ENCODE results near the gene PLXNA4. TPM values are rescaled to one million over a fixed set of nuclear protein-coding genes. Genes with fewer than 3 reads are reported as not detected.
"Not testable (repeated sequence)": the region's sequence is repeated elsewhere in the genome, so short reads cannot be mapped to it uniquely, and the experiment has no call there.

PLXNA4 gene
- total and polyA plus RNA-seq, 12 donors = 0.83 to 17.0 (median 11.5) TPM

DNA sequence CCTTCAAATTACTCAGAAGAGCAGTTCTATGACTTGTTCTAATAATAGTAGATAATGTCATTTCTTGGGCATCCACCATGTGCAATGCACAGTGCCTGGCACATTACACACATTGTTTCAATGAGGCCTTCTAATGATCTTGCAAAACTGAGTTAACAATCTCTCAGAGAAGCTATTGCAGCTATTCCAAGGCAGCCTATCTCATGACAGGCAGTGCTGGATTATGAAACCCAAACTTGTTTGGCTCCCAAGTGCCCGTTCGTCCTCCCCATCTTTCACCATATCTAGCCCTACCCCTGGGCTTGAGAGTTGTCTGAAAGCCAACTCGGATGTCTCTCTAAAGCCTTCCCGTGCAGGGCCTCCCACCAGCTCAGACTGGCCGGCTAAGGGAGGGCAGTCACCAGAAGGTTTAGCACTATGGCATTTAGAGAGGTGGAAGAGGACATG is 405.1 kb downstream of the PLXNA4 start:
- intact Hi-C loops (cut with DNase I) = no loop called here
- DNase-seq = no peak
- ATAC-seq = peak in 7 of 8 donors; percentile 28 to 73 (median 57)

DNA sequence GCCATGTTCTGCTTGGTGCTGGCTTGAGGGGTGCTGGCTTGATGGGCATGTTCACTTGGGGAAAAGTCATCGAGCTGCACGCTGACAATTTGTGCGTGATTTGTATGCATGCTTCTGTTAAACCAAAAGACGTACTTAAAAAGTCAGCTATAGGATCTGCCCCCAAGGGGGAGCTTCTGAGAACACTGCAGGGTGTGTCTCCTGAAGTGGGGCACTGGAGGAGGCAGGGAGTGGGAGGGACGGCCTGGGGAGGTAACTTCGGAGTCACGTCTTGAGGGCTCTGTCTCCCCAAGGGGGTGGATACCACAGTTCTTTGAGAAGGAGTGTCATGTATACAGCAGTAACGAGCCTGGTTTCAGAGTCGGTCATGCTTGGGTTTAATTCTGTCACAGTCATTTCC is 406.5 kb downstream of the PLXNA4 start:
- Histone ChIP-seq H3K27ac (no peak overlapping the region), H3K9me3 (no peaks in the 10 kb centered on the region), H3K36me3 (peaks cover 0 to 17% (median 0%) of the 10 kb centered on the region in 9 donors), H3K4me1 (peaks cover 0 to 12% (median 0%) of the 10 kb centered on the region in 9 donors), H3K27me3 (no peaks in the 10 kb centered on the region), H3K4me3 (no peak overlapping the region)
- TF ChIP-seq CTCF (IDR thresholded peaks at IDR 0.05) = no peak
- ATAC-seq = no peak
- WGBS, 2 donors = 75% methylated on average over 9 of the region's 9 CpGs
- intact Hi-C loops (cut with DNase I) = no loop called here
- DNase-seq = no peak

More for the DNA sequence above, 405.1 kb downstream of the PLXNA4 start:
- Histone ChIP-seq H3K4me3 (no peak overlapping the region), H3K36me3 (peaks cover 0 to 18% (median 0%) of the 10 kb centered on the region in 9 donors), H3K27me3 (no peaks in the 10 kb centered on the region), H3K4me1 (peaks cover 0 to 12% (median 0%) of the 10 kb centered on the region in 9 donors), H3K9me3 (no peaks in the 10 kb centered on the region), H3K27ac (peak overlapping the region in 1 of 10 donors; percentile 5)
- whole genome bisulfite sequencing, 2 donors = 33 to 53% methylated on average over 5 of the region's 5 CpGs
- TF ChIP-seq CTCF (IDR thresholded peaks at IDR 0.05) = no peak

DNA sequence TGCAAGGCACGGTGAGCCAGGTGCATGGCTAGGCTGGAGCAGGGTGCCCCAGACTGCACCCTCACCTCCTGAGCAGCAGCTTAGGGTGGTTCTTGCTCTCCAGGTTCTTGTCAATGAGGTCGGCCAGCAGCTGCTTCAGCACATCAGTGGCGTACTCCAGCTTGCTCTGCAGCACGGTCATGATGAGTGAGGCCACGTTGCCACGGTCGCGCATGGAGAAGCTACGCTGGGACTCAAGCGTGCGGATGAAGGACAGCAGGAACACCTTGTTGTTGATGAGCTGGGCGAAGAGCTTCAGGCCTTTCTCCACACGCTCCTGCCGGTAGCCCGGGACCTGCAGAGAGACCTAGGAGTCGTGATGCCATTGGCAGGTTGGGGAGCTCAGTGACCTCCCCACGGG is 408.0 kb downstream of the PLXNA4 start:
- Histone ChIP-seq H3K27ac (no peak overlapping the region), H3K27me3 (no peaks in the 10 kb centered on the region), H3K9me3 (no peaks in the 10 kb centered on the region), H3K36me3 (peaks cover 0 to 8% (median 0%) of the 10 kb centered on the region in 9 donors), H3K4me1 (peaks cover 0 to 12% (median 0%) of the 10 kb centered on the region in 9 donors), H3K4me3 (no peak overlapping the region)
- TF ChIP-seq CTCF (IDR thresholded peaks at IDR 0.05) = no peak
- no peak for ATAC-seq
- DNase-seq = no peak
- intact Hi-C loops (cut with DNase I) = no loop called here
- 95% methylated on average over 17 of the region's 17 CpGs for WGBS, 2 donors

GRCh38 chr7:132165695-132166094 is 410.6 kb downstream of the PLXNA4 start:
- H3K36me3 ChIP-seq; DNase-seq; ATAC-seq; intact Hi-C loops (cut with DNase I); H3K27me3 ChIP-seq; H3K27ac ChIP-seq; H3K4me3 ChIP-seq; H3K9me3 ChIP-seq: not testable (repeated sequence)
- 86 to 90% methylated on average over 7 of the region's 7 CpGs for WGBS, 2 donors
- H3K4me1 ChIP-seq = peaks cover 2 to 20% (median 13%) of the 10 kb centered on the region in 9 donors

DNA sequence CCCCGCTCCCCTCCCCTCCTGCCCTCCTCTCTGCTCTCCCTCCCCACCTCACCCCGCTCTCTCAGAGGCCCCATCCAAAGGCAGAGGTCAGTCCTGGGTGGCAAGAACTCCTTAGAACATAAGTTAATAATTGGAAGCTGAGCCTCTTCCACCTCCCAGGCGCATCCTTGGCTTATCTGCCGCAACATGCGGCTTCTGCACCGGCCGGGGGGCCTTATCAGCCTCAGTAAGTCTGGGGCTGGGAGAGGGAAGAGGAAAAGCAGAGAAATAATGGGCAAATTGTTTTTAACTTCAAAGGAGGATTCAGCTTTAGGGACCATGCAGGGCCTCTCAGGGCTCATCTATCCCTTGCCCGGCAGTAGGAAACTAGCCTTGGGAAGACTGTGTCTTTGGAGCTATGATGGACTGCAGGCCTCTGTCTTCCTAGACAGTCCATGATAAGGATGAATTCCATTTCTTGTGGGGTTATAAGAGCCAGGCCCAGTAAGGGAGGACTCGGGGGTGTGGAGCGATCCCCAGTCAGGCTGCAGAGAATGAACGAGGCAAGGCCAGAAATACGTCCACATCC is 411.6 kb downstream of the PLXNA4 start:
- Histone ChIP-seq H3K27ac (no peak overlapping the region), H3K36me3 (peaks cover 0 to 8% (median 0%) of the 10 kb centered on the region in 9 donors), H3K4me1 (peaks cover 2 to 23% (median 16%) of the 10 kb centered on the region in 9 donors), H3K27me3 (no peaks in the 10 kb centered on the region), H3K9me3 (no peaks in the 10 kb centered on the region), H3K4me3 (no peak overlapping the region)
- DNase-seq (no peak), ATAC-seq (no peak)
- intact Hi-C loops (cut with DNase I) = no loop called here
- WGBS, 2 donors = 80 to 83% methylated on average over 12 of the region's 12 CpGs
- TF ChIP-seq CTCF (IDR thresholded peaks at IDR 0.05) = no peak

Data from heart right ventricle (tissue), 16 donors.